ENCODE results near the gene ATP5F1D. TPM values are rescaled to one million over a fixed set of nuclear protein-coding genes. Genes with fewer than 3 reads are reported as not detected.

ATP5F1D gene
- total and polyA plus RNA-seq, 2 experiments from 2014 or later, result 139 to 396 TPM

GRCh38 chr19:1228161-1228957 lies 13.2 kb upstream of the ATP5F1D start (continued):
- TF ChIP-seq ZNF462 (CRISPR knock-in tag; IDR thresholded peaks at IDR 0.05), result no peak
- no peak for TF ChIP-seq CTCF (conservative IDR thresholded peaks at IDR 0.05; ENCODE audit: low read depth in 2 of 2)
- no peak; the same call in 1 of the 2 replicates for TF ChIP-seq POLR2AphosphoS5 (IDR thresholded peaks at IDR 0.05; ENCODE audit: low read depth)
- TF ChIP-seq ZNF114 (CRISPR knock-in tag; IDR thresholded peaks at IDR 0.05), result no peak
- no peak for TF ChIP-seq JUNB (IDR thresholded peaks at IDR 0.05; ENCODE audit: unreplicated experiment)
- TF ChIP-seq EZH2phosphoT487 (IDR thresholded peaks at IDR 0.05; ENCODE audit: unreplicated experiment), result no peak
- no peak for TF ChIP-seq EZH2 (IDR thresholded peaks at IDR 0.05; ENCODE audit: low read depth, unreplicated experiment)
- TF ChIP-seq STAT1 (IDR thresholded peaks at IDR 0.05; ENCODE audit: unreplicated experiment), result no peak

Measured in GM23338 (cell line).